ENCODE data around the gene SPHK1. TPM values are rescaled to one million over a fixed set of nuclear protein-coding genes. Genes with fewer than 3 reads are reported as not detected.

SPHK1 gene
- total and polyA plus RNA-seq, 11 donors = 2.6 to 20.5 (median 4.6) TPM

DNA sequence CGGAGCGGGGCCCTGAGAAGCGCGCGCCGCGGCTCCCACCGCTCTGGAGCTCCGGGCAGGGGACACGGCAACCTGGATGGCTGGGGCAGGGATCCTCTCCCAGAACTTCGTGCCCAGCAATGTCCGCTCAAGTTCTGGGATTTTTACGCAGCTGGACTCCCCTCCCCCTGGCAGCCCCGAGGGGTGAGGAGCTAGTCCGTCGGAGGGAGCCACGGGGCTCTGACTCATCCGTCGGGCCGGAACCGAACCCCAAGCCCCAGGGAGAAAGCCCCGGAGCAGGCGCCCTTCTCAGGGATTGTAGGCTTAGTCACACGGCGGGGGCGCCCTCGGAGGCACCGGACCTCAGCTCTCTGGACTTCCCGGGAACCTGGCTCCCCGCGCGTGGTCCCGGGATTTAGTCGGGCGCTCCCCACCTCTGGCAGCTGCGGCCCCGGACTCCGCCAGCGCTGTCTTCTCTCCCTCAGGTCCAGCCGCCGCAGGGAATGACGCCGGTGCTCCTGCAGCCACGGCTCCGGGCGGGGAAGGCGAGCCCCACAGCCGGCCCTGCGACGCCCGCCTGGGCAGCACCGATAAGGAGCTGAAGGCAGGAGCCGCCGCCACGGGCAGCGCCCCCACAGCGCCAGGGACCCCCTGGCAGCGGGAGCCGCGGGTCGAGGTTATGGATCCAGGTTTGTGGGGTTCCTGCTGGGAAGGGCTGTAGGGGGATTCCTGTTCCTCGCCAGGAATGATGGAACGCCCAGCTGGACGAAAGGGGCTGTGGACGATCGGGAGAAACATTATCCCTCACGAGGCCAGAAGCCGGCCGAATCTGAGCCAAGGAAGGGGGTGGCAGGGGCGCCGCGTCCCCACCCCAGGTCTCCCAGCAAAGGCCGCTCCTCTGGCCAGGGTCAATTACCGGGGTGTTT, 830 bp downstream of the SPHK1 start:
- WGBS, 4 donors = 1 to 2% (median 1%) methylated on average over 22 to 74 of the region's 74 CpGs
- peak in 3 of 4 donors; percentile 2 to 43 (median 5) for ATAC-seq
- H3K27ac ChIP-seq = peak overlapping the region; percentile 7 to 95 (median 84)
- peak; percentile 51 to 79 (median 59) for DNase-seq
- no peaks in the 10 kb centered on the region for H3K9me3 ChIP-seq
- intact Hi-C loops (cut with DNase I) = loop anchor here in 4 of 10 donors (5.0 kb wide), 2 partner anchors 33 to 78 kb away; partner anchors contain the start of genes PRPSAP1 (in 2 of the 4) and QRICH2 (in 2 of the 4)
- peaks cover 0 to 13% (median 5%) of the 10 kb centered on the region in 9 donors for H3K36me3 ChIP-seq
- no peak for TF ChIP-seq POLR2A (IDR thresholded peaks at IDR 0.05)
- TF ChIP-seq, protein P1, sequence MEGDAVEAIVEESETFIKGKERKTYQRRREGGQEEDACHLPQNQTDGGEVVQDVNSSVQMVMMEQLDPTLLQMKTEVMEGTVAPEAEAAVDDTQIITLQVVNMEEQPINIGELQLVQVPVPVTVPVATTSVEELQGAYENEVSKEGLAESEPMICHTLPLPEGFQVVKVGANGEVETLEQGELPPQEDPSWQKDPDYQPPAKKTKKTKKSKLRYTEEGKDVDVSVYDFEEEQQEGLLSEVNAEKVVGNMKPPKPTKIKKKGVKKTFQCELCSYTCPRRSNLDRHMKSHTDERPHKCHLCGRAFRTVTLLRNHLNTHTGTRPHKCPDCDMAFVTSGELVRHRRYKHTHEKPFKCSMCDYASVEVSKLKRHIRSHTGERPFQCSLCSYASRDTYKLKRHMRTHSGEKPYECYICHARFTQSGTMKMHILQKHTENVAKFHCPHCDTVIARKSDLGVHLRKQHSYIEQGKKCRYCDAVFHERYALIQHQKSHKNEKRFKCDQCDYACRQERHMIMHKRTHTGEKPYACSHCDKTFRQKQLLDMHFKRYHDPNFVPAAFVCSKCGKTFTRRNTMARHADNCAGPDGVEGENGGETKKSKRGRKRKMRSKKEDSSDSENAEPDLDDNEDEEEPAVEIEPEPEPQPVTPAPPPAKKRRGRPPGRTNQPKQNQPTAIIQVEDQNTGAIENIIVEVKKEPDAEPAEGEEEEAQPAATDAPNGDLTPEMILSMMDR (IDR thresholded peaks at IDR 0.05) = no peak
- peak overlapping the region; percentile 47 to 76 (median 66) for H3K4me3 ChIP-seq
- no peaks in the 10 kb centered on the region for H3K27me3 ChIP-seq
- peaks cover 0 to 50% (median 32%) of the 10 kb centered on the region in 12 donors for H3K4me1 ChIP-seq

DNA sequence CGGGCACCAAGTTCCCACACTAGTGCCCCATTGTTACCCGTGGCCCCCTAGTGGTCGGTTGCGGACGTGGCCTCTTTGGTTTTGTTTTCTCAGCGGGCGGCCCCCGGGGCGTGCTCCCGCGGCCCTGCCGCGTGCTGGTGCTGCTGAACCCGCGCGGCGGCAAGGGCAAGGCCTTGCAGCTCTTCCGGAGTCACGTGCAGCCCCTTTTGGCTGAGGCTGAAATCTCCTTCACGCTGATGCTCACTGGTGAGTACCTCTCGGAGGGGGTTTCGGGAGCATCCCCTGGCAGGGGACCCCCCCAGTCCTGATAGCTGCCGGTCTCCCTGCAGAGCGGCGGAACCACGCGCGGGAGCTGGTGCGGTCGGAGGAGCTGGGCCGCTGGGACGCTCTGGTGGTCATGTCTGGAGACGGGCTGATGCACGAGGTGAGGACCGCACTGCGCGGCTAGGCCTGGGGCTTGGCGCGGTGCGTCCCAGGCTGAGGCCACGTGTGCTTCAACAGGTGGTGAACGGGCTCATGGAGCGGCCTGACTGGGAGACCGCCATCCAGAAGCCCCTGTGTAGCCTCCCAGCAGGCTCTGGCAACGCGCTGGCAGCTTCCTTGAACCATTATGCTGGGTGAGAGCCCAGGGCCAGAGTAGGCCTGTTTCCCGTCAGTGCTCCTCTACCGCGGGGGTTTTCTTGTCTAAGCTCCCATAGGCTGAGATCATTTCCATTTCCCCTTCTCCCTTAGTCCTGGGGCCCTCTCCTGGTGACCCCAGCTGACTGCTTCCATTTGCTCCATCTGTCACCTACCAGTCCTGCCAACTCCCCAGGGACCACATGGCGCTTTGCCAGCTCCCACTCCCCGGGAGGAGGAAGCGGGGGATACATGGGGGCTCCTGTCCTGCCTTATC, 1.7 kb downstream of the SPHK1 start:
- Histone ChIP-seq H3K36me3 (peaks cover 0 to 22% (median 14%) of the 10 kb centered on the region in 9 donors), H3K27ac (peak overlapping the region in 9 of 12 donors; percentile 21 to 95 (median 84)), H3K4me3 (peak overlapping the region in 11 of 12 donors; percentile 58 to 76 (median 66)), H3K4me1 (peaks cover 0 to 50% (median 32%) of the 10 kb centered on the region in 12 donors), H3K27me3 (no peaks in the 10 kb centered on the region), H3K9me3 (no peaks in the 10 kb centered on the region)
- TF ChIP-seq, protein P1 (IDR thresholded peaks at IDR 0.05) = peak; percentile 71 to 95 (median 88)
- no peak for TF ChIP-seq POLR2A (IDR thresholded peaks at IDR 0.05)
- intact Hi-C loops (cut with DNase I) = loop anchor here in 4 of 10 donors (5.0 kb wide), 2 partner anchors 34 to 79 kb away; partner anchors contain the start of genes PRPSAP1 (in 2 of the 4) and QRICH2 (in 2 of the 4)
- 20 to 28% (median 24%) methylated on average over 32 to 52 of the region's 52 CpGs for WGBS, 4 donors
- DNase-seq (peak; percentile 81 to 91 (median 83)), ATAC-seq (peak in 3 of 4 donors; percentile 23 to 46 (median 37))

DNA sequence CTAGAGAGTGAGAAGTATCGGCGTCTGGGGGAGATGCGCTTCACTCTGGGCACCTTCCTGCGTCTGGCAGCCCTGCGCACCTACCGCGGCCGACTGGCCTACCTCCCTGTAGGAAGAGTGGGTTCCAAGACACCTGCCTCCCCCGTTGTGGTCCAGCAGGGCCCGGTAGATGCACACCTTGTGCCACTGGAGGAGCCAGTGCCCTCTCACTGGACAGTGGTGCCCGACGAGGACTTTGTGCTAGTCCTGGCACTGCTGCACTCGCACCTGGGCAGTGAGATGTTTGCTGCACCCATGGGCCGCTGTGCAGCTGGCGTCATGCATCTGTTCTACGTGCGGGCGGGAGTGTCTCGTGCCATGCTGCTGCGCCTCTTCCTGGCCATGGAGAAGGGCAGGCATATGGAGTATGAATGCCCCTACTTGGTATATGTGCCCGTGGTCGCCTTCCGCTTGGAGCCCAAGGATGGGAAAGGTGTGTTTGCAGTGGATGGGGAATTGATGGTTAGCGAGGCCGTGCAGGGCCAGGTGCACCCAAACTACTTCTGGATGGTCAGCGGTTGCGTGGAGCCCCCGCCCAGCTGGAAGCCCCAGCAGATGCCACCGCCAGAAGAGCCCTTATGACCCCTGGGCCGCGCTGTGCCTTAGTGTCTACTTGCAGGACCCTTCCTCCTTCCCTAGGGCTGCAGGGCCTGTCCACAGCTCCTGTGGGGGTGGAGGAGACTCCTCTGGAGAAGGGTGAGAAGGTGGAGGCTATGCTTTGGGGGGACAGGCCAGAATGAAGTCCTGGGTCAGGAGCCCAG, 2.8 kb downstream of the SPHK1 start:
- WGBS, 4 donors = 91 to 95% (median 95%) methylated on average over 19 to 31 of the region's 31 CpGs
- no peaks in the 10 kb centered on the region for H3K27me3 ChIP-seq
- peaks cover 0 to 49% (median 31%) of the 10 kb centered on the region in 12 donors for H3K4me1 ChIP-seq
- peaks cover 0 to 33% (median 23%) of the 10 kb centered on the region in 9 donors for H3K36me3 ChIP-seq
- H3K9me3 ChIP-seq = no peaks in the 10 kb centered on the region
- DNase-seq = no peak
- no peak overlapping the region for H3K4me3 ChIP-seq
- H3K27ac ChIP-seq = no peak overlapping the region
- ATAC-seq = no peak
- intact Hi-C loops (cut with DNase I) = loop anchor here in 4 of 10 donors (5.0 kb wide), 2 partner anchors 35 to 80 kb away; partner anchors contain the start of genes PRPSAP1 (in 2 of the 4) and QRICH2 (in 2 of the 4)
- no peak for TF ChIP-seq POLR2A (IDR thresholded peaks at IDR 0.05)
- TF ChIP-seq, protein P1 (IDR thresholded peaks at IDR 0.05) = no peak
